Measurements from ENCODE around the gene SLC4A2.

Gene SLC4A2

DNA sequence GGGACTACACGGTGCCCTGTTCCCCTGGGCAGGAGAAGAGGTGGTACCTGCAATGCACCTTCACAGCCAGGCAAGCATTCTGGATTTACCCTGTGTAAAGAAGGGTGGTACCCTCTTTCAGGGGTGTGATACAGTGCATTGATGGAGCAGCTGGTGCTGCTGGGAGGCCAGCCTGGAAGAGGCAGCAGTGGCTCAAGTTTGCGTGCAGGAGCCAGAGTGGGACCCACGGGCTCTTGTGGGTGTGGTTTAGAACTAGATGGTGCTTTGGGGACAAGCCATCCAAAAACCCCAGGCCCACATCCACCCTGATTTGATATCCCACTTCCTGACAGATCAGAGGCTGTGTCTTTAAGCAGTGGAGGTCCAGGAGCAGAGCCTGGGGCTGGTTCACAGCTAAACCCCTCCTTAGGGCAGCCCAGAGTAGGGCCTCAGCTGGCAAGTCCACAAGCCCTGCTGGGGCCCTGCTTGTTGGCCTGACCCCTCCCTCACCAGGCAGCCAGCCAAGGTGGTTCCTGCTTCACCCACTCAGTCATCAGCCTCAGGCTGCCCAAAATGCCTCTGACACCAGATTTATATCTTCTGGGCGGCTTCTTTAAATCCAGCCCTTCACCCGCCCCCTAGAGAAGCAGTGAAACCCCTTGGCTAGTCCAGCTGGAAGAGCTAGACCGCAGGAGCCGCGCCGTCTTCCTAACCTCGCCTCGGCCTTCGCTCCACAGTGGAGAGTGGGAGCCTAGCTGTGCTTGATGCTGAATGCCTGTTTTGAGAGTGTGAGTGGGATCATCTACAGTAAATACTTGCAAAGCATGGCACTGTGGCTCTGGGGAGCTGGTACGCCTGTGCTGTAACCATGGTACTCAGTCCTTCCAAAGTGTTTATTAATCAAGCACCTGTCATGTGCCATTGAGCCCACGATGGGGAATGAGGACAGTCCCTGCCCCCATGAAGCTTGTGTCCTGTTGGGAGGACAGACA lies 12.5 kb upstream of the SLC4A2 start:
- DNase-seq: no peak

- DNase-seq: no peak
These were observed 11.2 kb upstream of the SLC4A2 start, which contains the start of gene ASIC3 for GRCh38 chr7:151047976-151048815. Gene ASIC3 (plus strand): TSS chr7:151048531. CDS start chr7:151048886, 355 bp downstream.

- DNase-seq: no peak
These were observed 10.4 kb upstream of the SLC4A2 start for GRCh38 chr7:151048911-151049463.

DNA sequence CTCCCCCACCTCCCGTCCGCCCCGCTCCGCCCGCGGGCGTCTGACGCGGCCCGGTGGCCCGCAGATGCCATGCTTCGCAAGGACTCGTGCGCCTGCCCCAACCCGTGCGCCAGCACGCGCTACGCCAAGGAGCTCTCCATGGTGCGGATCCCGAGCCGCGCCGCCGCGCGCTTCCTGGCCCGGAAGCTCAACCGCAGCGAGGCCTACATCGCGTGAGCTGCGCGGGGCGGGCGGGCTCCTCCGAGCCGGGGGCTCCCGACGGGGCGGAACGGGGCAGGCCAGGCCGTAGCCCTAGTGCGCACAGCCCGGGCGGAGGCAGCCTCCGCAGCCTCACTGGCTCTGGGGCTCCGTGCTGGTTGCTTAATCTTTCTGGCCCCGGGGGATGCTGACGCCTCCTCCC lies 8.3 kb upstream of the SLC4A2 start:
- DNase-seq: no peak

DNA sequence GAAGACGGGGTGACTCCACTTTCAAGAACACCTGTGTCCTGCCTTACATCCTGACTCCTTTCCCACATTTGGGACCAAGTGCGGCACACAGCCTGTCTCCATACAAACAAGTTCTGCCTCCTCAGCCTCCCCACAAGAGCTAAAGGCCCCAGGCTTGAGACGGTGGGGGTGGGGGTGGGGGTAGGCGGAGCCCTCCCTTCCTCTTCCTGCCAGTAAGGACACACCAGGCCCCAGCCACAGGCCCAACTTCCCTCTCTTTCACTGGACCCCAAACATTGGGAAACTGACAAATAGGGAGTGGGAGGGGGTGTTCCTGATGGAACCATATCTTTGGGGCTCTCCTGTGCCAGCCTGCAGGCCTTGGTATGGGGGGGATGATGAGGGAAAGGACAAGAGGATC lies 6.3 kb upstream of the SLC4A2 start:
- DNase-seq: no peak

DNA sequence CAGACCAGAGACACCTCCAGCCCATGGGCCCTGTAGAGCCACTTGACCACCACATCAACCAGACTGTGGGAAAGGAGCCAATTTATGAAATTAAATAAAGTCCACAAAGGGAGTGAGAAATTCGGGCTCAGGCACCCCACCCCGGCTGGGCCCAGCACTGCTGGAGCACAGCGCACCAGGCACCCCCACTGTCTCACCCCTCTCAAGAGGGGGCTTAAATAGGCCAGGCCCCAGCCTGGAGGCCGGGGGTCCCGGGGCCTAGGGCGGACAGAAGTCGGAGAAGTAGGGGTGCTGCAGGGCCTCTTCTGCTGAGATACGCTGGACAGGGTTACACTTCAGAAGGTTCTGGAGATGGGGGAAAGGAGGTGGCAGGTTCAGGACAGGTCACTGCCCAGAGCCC lies 5.6 kb upstream of the SLC4A2 start:
- DNase-seq: no peak

- DNase-seq: no peak
These were observed 3.1 kb upstream of the SLC4A2 start for GRCh38 chr7:151056283-151056665.

DNA sequence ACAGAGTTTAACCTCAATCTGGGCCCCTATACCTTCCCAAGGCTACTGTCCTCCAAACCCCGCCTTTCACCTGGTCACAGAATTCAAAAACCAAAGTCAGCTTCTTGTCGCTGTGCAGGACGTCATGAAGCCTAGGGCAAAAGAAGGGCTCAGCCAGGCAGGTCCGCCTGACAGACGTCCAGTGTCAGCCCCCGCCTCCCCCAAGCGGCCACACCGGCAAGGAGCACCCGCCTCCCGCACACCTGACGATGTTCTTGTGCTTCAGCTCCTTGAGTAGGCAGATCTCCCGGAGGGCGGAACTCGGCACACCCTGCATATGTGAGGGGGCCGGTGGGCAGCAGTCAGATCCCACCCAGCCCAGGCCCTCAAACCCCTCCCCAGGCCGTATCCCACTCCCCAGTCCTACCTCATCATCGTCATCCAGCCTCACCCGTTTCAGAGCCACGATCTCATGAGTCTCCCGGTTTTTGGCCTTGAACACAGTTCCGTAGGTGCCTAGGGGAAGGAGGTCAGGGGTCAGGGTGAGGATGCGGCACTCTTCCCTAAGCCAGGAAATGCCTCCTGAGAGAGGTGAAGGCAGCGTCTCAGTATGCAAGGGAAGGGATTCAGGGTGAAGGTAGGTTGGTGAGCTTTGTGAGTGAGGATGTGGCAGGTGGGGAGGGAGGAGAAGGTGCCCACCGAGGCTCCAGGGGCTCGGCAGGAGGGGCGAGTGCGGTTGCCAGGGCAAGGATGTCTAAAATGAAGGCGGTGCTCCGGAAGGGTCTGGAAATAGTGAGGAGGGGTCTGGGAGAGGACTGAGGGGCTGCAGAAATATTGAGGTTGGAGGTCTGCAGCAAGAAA lies 2.5 kb upstream of the SLC4A2 start:
- no peak for DNase-seq

DNA sequence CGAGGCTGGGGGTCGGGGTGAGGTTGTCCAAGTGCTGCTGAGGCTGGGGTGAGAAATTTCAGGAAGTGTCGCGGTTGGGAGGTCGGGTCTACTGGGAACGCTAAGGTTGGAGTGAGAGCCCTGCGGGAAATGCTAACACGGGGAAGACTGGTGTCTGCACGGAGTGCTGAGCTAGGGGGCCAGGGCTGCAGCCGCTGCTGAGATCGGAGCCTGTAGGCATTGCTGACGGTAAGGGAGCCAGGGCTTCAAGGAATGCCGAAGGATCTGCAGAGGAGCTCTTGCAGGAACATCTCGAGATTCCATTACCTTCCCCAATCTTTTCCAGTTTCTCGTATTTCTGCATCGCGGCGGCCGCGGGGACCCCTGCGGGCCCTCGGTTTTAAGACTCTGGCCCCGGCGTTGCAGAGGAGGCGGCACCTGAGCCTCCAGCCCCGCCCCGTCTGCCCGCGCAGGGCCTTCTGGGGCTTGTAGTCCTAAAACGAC lies 1.8 kb upstream of the SLC4A2 start, which contains the start of gene CDK5:
Gene CDK5 (minus strand): TSS at position 392 of the 483 bp plus-strand sequence. CDS start 49 bp downstream, at position 343.
- DNase-seq: peak; percentile 49

GRCh38 chr7:151057989-151058780 lies 1.2 kb upstream of the SLC4A2 start:
- peak; percentile 97 for DNase-seq

DNA sequence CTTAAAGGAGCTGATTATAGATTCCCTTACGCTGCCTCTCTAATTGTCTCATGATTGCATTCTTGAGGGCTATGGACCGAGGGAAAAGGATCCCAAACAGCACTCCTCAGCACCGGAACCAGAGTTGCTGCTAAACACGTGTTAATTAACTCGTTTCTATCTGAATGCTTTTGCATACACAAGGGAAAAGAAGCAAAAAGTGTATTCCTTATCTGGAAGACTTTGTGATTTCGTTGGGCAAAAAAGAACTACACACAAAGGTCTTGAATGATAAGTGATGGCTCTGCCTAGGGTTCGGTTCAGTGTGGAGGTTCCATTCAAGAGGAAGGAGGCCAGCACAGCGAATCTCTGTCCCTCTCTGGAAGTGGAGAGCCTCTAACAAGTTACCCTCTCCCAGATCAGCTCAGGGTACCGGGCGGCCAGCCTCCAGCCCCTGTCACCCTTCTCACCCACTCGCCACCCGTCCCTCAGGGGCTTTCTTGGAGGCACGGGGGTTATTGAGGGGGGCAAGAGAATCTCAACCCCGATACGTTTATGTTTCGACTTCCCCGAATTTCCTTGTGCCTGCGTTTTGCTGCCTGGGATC lies 515 bp upstream of the SLC4A2 start:
- DNase-seq: no peak

DNA sequence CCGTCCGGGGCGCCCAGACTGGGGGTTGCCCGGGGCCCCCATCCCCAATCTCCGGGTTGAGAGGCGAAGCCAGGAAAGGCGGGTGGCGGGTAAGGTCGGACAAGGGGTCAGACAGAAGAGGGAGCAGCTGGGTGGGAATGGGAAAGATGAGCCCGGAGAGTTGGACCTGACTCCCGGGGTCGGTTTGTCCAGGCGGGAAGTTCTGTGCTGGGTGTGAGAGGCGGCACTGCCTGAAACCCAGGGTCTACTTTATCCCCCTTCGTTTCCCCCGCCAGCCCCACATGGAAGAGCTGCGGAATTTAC lies 675 bp downstream of the SLC4A2 start:
- DNase-seq: no peak

GRCh38 chr7:151060416-151061212 lies 1.2 kb downstream of the SLC4A2 start:
- no peak for DNase-seq

GRCh38 chr7:151061213-151062110 lies 2.1 kb downstream of the SLC4A2 start:
- no peak for DNase-seq

DNA sequence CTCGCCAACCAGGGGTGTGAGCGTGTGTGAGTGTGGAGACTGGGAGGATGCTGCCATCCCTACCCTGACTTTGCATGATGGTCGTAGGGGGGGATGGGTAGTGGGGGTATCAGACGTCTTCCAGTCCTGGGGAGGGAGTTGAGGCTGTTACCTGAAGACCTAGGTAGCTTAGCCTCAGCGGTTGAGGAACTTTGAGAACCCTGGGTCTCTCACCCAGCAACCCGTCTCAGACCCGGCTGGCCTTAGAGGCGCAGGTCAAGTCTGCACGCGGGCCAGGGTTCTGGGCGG lies 2.7 kb downstream of the SLC4A2 start:
- DNase-seq: no peak

GRCh38 chr7:151062399-151063211 lies 3.2 kb downstream of the SLC4A2 start:
- DNase-seq: no peak

GRCh38 chr7:151063212-151063561 lies 3.8 kb downstream of the SLC4A2 start:
- DNase-seq: no peak

- no peak for DNase-seq
These were observed 5.1 kb downstream of the SLC4A2 start for GRCh38 chr7:151064454-151064853.

DNA sequence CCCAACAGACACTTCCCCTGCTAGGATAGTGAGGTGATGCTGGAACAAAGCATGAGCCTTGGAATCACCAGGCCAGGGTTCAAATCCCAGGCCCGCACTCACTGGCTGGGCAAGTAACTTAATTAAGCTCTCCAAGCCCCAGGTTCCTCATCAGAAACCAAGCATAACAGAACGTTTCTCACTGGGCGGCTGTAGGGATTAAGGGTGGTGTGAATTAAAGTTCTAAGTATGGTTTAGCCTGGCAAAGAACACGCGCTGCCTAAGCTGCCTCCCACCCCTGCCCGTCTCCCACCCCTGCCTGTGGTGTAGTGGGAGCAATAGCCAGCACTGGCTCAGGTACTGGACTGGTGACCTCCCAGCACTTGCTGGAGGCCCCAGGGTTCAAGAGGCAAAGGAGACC lies 5.6 kb downstream of the SLC4A2 start:
- DNase-seq: no peak
